HL-60 (cell line): ENCODE results near the gene GNGT2.

ENCODE experiments used
- POLR2AphosphoS5 ChIP-seq: IDR thresholded peaks from 2 replicates; pipeline ENCODE4 v1.6.1; 2012; ENCODE audit warnings: low read depth
- TF ChIP-seq, protein P1 (sequence below): IDR thresholded peaks from one replicate; pipeline ENCODE4 v1.5.1; 2011; ENCODE audit warnings: low read length, control low read depth, inconsistent platforms; ENCODE audit not compliant: insufficient read depth

DNA sequence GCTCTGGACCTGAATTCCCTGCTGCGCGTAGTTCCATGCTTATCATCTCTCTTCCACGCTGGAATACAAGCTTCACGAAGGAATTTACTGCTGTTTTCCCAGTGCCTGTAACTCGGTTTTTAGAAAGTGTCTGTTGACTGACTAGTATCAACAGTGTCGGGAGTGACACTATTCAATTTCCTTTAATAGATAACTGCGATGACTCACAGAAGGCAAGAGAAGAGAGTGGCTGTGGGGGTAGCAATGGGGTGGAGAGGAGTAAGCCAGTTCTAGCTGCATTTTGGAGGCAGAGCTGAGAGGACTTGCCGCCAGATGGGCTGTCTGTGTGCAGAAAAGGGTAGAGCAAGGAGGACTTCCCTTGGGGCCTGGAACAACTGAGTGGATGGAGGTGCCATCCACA, 52.6 kb downstream of the GNGT2 start:
- TF ChIP-seq, protein P1, sequence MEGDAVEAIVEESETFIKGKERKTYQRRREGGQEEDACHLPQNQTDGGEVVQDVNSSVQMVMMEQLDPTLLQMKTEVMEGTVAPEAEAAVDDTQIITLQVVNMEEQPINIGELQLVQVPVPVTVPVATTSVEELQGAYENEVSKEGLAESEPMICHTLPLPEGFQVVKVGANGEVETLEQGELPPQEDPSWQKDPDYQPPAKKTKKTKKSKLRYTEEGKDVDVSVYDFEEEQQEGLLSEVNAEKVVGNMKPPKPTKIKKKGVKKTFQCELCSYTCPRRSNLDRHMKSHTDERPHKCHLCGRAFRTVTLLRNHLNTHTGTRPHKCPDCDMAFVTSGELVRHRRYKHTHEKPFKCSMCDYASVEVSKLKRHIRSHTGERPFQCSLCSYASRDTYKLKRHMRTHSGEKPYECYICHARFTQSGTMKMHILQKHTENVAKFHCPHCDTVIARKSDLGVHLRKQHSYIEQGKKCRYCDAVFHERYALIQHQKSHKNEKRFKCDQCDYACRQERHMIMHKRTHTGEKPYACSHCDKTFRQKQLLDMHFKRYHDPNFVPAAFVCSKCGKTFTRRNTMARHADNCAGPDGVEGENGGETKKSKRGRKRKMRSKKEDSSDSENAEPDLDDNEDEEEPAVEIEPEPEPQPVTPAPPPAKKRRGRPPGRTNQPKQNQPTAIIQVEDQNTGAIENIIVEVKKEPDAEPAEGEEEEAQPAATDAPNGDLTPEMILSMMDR = no peak
- no peak for TF ChIP-seq POLR2AphosphoS5
